ENCODE measurements around the gene ZBTB20.

- TF ChIP-seq POLR2AphosphoS5 (IDR thresholded peaks at IDR 0.05) (peak; percentile 20), CTCF (IDR thresholded peaks at IDR 0.05) (no peak)
Observed at GRCh38 chr3:114320246-114320645, 826.8 kb downstream of the ZBTB20 start.
